ENCODE data around the gene C9orf153.

- no peak for TF ChIP-seq CTCF (conservative IDR thresholded peaks at IDR 0.05)
- TF ChIP-seq ZFX (IDR thresholded peaks at IDR 0.05), result no peak
These were observed 39.4 kb upstream of the C9orf153 start for GRCh38 chr9:86298873-86299272.
